Activated T-cell treated with anti-CD3 and anti-CD28 coated beads for 4 hours (primary cell): ENCODE measurements around the gene NPIPB8.
A peak's percentile ranks its signal among the peaks of the same experiment; 100 is the strongest.
"Not testable (repeated sequence)": the region's sequence is repeated elsewhere in the genome, so short reads cannot be mapped to it uniquely, and the experiment has no call there.

ENCODE experiments used
- DNase-seq: peaks from one replicate; pipeline ENCODE4 v3.0.0-alpha.2; 2020

NPIPB8 gene

GRCh38 chr16:28607681-28608495, 30.0 kb upstream of the NPIPB8 start:
- DNase-seq: not testable (repeated sequence)

DNA sequence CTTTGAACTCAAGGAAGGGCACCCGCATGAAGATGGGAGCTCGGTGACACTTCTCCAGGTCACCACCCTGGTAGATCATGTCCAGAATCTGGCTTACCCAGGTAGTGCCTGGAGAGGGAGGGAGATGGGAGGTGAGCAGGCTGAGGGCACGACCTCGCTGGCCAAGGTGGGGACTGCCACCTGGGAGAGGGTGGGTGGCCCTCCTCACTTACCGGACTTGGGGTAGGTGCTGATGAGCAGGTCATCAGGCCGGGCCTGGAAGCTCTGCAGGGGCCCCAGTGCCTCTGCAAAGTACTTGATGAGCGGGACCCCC, 29.4 kb upstream of the NPIPB8 start:
- not testable (repeated sequence) for DNase-seq

DNA sequence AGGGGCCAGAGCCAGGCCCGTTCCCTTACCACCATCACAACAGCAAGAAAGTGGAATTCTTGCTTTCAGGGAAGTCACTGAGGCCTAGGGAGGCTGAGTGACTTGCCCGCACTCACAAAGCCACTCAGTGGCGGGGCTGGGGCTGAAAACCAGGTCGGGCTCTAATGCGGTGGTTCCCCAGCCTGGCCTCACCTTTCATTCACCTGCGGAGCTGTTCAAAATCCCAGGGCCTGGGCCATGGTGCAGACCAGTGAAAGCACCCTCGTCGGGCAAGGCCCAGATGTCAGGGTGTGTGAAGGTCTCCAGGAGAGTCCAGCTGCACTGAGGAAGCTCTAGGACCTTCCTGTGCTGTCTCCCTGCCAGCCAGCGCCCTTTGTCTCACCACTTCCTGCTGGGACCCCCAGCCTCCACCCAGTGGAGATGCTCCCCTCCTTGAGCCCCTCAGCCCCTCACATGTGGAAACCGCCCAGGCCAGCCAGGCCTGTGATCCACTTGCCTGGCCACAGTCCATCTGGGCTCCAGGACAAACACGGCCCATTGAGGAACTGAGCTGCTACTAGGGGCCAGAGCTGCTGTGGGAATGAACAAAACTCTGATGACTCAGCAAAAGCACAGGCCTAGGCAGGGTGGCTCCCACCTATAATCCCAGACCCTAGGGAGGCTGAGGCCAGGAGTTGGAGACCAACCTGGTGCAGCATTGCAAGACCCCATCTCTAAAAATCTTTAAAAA, 28.8 kb upstream of the NPIPB8 start:
- DNase-seq: not testable (repeated sequence)

DNA sequence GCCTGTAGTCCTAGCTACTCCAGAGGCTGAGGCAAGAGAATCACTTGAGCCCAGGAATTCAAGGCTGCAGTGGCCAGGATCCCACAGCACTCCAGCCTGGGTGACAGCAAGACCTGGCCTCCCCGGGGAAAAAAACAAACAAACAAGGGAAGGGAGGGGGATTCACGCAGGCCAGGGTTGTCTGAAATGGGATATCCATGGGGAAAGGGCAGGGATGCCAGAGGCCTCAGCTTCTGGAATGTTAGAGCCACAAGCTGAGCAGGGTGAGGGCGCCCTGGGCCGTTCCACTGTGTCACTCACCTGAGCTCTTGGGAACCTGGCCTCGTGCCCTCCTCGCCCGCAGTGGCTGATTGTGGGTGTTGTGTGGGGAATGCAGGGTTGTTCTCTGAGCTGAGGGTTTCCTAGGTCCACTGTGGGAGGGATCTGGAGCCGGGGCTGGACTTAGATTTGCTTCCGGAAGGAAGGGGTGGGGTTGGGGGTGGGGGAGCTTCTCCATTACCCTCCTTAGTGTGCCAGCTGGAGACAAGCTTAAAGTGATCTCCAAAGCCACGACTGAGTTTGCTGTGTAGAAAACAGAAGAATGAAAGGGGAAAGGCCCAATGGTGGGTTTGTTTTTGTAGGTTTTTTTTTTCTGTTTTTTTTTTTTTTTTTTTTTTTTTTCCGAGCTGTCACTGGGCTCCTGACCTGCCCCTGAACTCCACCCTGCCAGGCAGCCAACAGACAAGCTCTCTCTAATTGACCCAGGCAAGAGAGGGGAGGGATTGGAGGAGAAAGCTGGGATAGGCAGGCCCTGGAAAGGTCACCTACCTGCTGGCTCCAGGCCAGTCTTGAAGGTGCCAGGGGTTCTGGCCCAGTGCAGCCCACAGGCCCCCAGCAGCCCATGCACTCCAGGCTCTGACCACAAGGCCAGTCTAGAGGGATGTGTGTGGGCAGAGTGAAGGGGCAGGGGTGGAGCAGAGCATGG, 28.0 kb upstream of the NPIPB8 start, which contains the start of gene SULT1A1:
TSS of gene SULT1A1 (minus strand) at position 414 of the 964 bp plus-strand sequence. CDS start 1,189 bp downstream, outside the sequence.
- no peak for DNase-seq

DNA sequence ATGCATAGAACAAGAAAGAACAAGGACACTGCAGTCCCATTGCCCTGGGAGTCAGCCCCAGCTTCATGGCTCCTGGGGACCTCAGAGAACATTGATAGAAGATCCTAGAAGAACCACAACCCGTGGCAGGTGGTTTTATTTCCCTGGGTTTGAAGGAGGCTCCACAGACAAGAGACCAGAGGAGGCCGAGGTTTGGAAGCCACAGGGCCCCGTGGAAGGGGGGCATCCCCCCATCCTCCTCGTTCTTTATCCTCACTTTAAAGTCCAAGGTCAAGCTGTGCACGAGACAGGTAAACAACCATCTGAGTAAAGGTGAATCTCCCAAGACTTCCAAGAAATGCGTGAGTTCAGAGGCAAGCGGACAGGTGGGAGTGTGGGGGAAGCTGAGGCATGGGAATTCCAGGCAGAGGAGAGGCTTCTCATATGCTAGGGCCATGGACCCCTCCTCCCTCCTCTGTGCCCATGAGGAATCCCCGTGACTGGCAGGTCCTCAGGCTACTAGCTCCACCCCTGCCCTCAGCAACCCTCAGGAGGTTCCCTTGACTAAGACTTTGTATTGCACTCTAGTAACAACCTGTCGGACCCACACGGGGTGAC, 27.2 kb upstream of the NPIPB8 start:
- DNase-seq: no peak

GRCh38 chr16:28612359-28613280, 25.2 kb upstream of the NPIPB8 start:
- not testable (repeated sequence) for DNase-seq

GRCh38 chr16:28613912-28614311, 24.0 kb upstream of the NPIPB8 start:
- DNase-seq: not testable (repeated sequence)

GRCh38 chr16:28614561-28614960, 23.3 kb upstream of the NPIPB8 start:
- DNase-seq: not testable (repeated sequence)

GRCh38 chr16:28615486-28616223, 22.2 kb upstream of the NPIPB8 start:
- not testable (repeated sequence) for DNase-seq

GRCh38 chr16:28616224-28616577, 21.7 kb upstream of the NPIPB8 start:
- not testable (repeated sequence) for DNase-seq

- DNase-seq: no peak
These were observed 21.2 kb upstream of the NPIPB8 start for GRCh38 chr16:28616636-28617035.

DNA sequence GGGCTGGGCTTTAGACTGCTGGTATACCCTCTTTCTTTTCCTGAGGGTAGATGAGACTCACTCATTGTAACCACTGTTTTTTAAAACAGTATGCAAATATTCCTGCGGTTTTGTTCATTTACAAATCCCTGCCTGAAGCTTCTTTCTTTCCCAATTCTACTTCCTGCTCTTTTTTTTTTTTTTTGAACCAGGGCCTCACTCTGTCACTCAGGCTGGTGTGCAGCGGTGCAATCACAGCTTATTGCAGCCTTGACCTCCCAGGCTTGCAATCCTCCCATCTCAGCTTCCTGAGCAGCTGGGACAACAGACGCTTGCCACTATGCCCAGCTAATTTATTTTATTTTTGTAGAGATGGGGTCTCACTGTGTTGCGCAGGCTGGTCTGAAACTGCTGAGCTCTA, 20.0 kb upstream of the NPIPB8 start:
- no peak for DNase-seq

DNA sequence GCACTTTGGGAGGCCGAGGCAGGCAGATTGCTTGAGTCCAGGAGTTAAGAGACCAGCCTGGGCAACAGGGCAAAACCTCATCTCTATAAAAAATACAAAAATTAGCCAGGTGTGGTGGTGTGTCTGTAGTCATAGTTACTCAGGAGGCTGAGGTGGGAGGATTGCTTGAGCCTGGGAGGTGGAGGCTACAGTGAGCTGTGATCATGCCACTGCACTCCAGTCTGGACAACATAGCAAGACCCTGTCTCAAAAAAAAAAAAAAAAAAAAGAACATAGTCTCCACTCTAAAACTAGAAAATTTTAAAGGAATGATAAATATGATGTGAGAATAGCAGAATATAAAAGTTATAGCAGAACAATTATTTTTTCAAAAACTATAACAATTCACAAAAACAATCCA, 17.5 kb upstream of the NPIPB8 start:
- DNase-seq: not testable (repeated sequence)

GRCh38 chr16:28621481-28622155, 16.2 kb upstream of the NPIPB8 start:
- no peak for DNase-seq

DNA sequence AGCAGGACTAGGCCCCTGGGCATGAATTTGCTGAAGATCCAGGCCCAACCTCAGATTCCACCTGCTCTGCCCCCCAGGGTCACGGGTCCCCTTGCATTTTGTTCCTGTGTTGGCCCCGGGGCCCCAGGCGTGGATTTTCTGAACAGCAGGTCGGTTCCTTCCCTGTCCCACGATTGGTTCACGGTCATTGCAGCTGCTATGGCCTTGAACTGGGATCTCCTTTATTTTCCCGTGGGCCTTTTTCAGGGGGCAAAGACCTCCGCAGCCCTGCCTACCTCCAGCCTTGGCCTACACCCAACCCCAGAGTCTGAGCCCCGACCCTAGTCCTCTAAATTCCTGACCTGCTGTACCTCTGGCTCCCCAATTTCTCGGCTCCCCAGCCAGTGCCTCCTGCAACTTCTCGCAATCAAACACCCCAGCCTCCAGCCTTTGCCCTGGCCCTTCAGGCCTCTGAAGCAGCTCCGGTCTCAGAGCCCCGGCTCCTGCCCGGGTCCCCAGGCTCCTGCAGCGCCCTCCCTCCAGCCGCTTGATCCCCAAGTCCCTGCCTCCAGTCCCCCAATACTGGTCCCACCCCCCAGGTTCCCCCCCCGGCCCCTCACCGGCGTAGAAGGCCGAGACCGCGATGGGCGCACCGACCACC, 15.2 kb upstream of the NPIPB8 start:
- DNase-seq: not testable (repeated sequence)

DNA sequence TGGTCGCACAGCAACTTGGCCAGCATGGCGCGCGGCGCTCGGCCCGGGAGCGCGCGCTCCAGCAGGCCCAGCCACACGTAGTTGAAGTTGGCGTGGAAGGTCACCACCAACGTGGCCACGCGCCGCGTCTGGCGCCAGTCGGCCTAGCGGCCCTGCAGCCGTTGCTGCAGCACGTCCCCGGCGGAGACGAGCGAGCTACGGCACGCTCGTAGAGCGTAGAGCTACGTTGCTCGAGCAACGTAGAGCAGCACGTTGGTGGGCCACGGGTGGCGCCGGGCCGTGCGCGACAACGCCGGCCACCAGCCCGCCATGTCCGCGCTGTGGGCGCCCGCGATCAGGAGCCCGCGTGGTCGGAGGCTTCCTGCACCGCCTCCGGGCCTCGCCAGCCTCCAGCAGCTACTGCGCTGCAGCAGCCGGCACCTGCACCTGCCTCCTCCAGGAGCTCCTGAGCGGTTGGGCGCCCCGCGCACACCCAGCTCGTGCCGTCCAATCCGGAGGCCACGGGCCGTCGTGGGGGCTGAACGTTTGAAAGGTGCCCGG, 14.6 kb upstream of the NPIPB8 start:
- DNase-seq: peak; percentile 40

GRCh38 chr16:28630905-28631304, 7.0 kb upstream of the NPIPB8 start:
- not testable (repeated sequence) for DNase-seq

DNA sequence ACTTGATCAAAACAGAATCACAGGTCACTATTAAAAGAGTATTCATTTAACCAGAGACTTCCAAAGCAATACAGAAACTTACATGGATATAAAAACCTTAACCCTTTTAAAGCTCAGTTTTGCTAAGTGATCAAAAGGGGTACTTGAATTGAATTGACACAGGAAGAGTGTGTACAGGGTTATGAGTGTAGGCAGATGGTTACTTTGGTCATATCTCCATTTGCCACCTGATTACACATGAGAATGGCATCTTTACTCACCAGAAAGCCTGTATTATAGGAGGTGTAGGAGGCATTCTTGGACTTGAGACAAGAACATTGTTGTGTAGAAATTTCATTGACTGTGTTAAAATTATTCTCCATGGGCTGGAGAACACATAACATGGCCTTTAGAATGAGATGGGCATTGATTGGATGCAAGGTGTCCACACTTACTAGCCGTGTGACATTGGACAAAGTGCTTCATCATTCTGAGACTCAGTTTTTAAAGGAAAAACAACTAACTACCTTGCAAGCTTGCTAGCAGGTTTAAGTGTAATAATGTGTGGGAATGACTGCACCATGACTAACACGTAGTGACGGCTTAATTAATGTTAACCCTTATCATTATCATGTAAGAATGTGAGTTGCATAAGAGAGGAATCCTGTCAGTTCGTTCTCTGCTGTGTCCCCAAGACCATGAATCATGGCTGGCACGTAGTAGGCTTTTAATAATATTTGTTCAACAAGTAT, 1.6 kb upstream of the NPIPB8 start:
- DNase-seq: not testable (repeated sequence)

GRCh38 chr16:28638359-28638758, 494 bp downstream of the NPIPB8 start:
- not testable (repeated sequence) for DNase-seq
